ENCODE data around the gene FZD8. TPM values are rescaled to one million over a fixed set of nuclear protein-coding genes. Genes with fewer than 3 reads are reported as not detected.

The FZD8 gene
- polyA plus RNA-seq, 2 of the 4 experiments (the other 2 are of a cell fraction): 4.4 to 13.4 TPM

DNA sequence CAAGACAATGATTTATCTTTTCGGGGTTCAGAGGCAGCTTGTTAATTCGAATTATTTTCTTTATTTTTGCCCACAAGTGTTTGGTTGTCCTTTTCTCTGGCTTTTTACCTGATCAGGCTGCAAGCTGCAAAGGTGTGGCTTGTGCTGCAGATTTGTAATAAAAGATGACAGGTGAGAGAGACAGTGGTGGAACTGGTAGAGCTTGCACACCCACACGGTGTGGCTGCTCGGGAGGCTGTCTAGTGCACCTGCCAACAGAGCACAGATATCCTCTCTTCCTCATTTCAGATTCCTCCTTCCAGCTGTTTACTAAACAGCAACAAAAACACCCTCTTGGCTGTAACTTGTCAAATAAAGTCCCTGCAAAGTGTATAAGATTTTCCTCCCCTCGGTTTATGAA lies 27.8 kb downstream of the FZD8 start:
- Histone ChIP-seq H3K4me2 (no peak overlapping the region), H3K4me3 (no peak overlapping the region), H3K9me3 (peaks cover 6% of the 10 kb centered on the region), H3K4me1 (no peaks in the 10 kb centered on the region), H3K27ac (no peak overlapping the region)
- ATAC-seq (no peak), DNase-seq (ENCODE audit: low read depth in 1 of 2, low spot score in 1 of 2) (no peak), FAIRE-seq (no peak)
- TF ChIP-seq, protein P1, sequence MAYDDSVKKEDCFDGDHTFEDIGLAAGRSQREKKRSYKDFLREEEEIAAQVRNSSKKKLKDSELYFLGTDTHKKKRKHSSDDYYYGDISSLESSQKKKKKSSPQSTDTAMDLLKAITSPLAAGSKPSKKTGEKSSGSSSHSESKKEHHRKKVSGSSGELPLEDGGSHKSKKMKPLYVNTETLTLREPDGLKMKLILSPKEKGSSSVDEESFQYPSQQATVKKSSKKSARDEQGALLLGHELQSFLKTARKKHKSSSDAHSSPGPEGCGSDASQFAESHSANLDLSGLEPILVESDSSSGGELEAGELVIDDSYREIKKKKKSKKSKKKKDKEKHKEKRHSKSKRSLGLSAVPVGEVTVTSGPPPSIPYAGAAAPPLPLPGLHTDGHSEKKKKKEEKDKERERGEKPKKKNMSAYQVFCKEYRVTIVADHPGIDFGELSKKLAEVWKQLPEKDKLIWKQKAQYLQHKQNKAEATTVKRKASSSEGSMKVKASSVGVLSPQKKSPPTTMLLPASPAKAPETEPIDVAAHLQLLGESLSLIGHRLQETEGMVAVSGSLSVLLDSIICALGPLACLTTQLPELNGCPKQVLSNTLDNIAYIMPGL (CRISPR knock-in tag; IDR thresholded peaks at IDR 0.05; ENCODE audit: borderline replicate concordance): no peak
- TF ChIP-seq CEBPB (IDR thresholded peaks at IDR 0.05) (no peak), KDM1A (IDR thresholded peaks at IDR 0.05; ENCODE audit: low read depth) (no peak), SMC3 (IDR thresholded peaks at IDR 0.05) (no peak)
- POLR2A ChIA-PET: no interaction called here
- WGBS (ENCODE audit: missing lambda C conversion rate): 11% methylated on average over 5 of the region's 5 CpGs
- CTCF ChIA-PET: interaction anchor here (0.6 to 4.3 kb wide), 20 partner anchors 10 to 1272 kb away, joined by 3 to 27 read pairs (median 5); no protein-coding TSS in a partner anchor

DNA sequence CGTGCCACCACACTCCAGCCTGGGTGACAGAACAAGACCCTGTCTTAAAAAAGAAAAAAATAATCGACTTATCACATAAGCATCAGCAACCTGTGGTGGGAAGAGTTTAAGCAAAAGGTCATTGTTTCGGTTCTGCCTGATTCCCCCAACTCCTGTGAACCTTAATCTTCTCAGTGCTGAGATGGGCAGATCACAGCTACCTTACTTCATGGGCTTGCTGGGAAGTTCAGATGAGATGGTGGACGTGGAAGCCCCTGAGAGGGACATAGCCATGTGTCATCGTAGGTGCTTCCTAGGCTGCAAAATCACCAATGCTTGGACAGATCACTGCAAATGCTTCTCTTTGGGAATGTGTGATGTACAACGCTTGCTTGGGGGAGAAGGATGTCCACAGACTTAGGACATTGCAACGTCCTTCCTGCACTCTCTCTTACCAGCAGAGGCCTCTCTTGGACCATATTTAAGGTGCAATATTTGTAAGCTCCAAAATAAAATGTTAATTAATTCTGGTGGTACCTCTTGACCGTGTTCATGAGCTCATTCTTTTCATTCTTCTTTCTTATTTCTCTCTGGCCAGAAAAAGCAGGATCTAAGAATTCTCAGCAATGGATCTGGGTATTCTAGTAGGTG lies 28.4 kb downstream of the FZD8 start:
- Histone ChIP-seq H3K4me2 (no peak overlapping the region), H3K27ac (no peak overlapping the region), H3K4me3 (no peak overlapping the region), H3K4me1 (no peaks in the 10 kb centered on the region), H3K9me3 (peaks cover 4% of the 10 kb centered on the region)
- ChIA-PET POLR2A (no interaction called here), CTCF (interaction anchor here (0.6 to 4.3 kb wide), 23 partner anchors 11 to 1272 kb away, joined by 3 to 27 read pairs (median 4); no protein-coding TSS in a partner anchor)
- ATAC-seq (peak; percentile 88 to 91; a peak in 5 of 6 replicates), FAIRE-seq (peak; percentile 46), DNase-seq (ENCODE audit: low read depth in 1 of 2, low spot score in 1 of 2) (peak; percentile 22 to 46)
- WGBS (ENCODE audit: missing lambda C conversion rate): 9% methylated on average over 8 of the region's 8 CpGs
- TF ChIP-seq RNF2 (IDR thresholded peaks at IDR 0.05; ENCODE audit: borderline replicate concordance, low read depth) (no peak), RARB (CRISPR knock-in tag; IDR thresholded peaks at IDR 0.05) (no peak), RFX5 (IDR thresholded peaks at IDR 0.05) (no peak), HOXB5 (CRISPR knock-in tag; IDR thresholded peaks at IDR 0.05) (no peak), HOXB13 (CRISPR knock-in tag; IDR thresholded peaks at IDR 0.05; ENCODE audit: low read depth) (no peak), NPAS2 (CRISPR knock-in tag; IDR thresholded peaks at IDR 0.05; ENCODE audit: borderline replicate concordance) (no peak), SMC3 (IDR thresholded peaks at IDR 0.05) (peak; percentile 65), CBX8 (IDR thresholded peaks at IDR 0.05) (no peak), HOXA7 (CRISPR knock-in tag; IDR thresholded peaks at IDR 0.05) (no peak), CHD2 (IDR thresholded peaks at IDR 0.05; ENCODE audit: low read length, partially characterized antibody) (no peak), HDAC2 (IDR thresholded peaks at IDR 0.05) (no peak), JUNB (IDR thresholded peaks at IDR 0.05) (no peak), NFE2L2 (conservative IDR thresholded peaks at IDR 0.05; ENCODE audit: low read length) (no peak), POLR2AphosphoS2 (conservative IDR thresholded peaks at IDR 0.05; ENCODE audit: low read length) (no peak), FOSL2 (IDR thresholded peaks at IDR 0.05) (no peak), FOSL2 (CRISPR knock-in tag; IDR thresholded peaks at IDR 0.05) (no peak), NR3C1 (IDR thresholded peaks at IDR 0.05) (no peak), ZSCAN20 (CRISPR knock-in tag; IDR thresholded peaks at IDR 0.05) (no peak), ZC3H11A (IDR thresholded peaks at IDR 0.05) (no peak), RAD21 (conservative IDR thresholded peaks at IDR 0.05 in 1 of 2, IDR thresholded peaks at IDR 0.05 in 1 of 2) (peak; percentile 72 to 75)
- TF ChIP-seq, protein P2, sequence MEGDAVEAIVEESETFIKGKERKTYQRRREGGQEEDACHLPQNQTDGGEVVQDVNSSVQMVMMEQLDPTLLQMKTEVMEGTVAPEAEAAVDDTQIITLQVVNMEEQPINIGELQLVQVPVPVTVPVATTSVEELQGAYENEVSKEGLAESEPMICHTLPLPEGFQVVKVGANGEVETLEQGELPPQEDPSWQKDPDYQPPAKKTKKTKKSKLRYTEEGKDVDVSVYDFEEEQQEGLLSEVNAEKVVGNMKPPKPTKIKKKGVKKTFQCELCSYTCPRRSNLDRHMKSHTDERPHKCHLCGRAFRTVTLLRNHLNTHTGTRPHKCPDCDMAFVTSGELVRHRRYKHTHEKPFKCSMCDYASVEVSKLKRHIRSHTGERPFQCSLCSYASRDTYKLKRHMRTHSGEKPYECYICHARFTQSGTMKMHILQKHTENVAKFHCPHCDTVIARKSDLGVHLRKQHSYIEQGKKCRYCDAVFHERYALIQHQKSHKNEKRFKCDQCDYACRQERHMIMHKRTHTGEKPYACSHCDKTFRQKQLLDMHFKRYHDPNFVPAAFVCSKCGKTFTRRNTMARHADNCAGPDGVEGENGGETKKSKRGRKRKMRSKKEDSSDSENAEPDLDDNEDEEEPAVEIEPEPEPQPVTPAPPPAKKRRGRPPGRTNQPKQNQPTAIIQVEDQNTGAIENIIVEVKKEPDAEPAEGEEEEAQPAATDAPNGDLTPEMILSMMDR (IDR thresholded peaks at IDR 0.05): peak; percentile 60
- TF ChIP-seq, protein P3, sequence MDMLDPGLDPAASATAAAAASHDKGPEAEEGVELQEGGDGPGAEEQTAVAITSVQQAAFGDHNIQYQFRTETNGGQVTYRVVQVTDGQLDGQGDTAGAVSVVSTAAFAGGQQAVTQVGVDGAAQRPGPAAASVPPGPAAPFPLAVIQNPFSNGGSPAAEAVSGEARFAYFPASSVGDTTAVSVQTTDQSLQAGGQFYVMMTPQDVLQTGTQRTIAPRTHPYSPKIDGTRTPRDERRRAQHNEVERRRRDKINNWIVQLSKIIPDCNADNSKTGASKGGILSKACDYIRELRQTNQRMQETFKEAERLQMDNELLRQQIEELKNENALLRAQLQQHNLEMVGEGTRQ (IDR thresholded peaks at IDR 0.05): no peak
- TF ChIP-seq, protein P4, sequence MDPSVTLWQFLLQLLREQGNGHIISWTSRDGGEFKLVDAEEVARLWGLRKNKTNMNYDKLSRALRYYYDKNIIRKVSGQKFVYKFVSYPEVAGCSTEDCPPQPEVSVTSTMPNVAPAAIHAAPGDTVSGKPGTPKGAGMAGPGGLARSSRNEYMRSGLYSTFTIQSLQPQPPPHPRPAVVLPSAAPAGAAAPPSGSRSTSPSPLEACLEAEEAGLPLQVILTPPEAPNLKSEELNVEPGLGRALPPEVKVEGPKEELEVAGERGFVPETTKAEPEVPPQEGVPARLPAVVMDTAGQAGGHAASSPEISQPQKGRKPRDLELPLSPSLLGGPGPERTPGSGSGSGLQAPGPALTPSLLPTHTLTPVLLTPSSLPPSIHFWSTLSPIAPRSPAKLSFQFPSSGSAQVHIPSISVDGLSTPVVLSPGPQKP (IDR thresholded peaks at IDR 0.05; ENCODE audit: low read depth, low read length): no peak
- TF ChIP-seq, protein P5, sequence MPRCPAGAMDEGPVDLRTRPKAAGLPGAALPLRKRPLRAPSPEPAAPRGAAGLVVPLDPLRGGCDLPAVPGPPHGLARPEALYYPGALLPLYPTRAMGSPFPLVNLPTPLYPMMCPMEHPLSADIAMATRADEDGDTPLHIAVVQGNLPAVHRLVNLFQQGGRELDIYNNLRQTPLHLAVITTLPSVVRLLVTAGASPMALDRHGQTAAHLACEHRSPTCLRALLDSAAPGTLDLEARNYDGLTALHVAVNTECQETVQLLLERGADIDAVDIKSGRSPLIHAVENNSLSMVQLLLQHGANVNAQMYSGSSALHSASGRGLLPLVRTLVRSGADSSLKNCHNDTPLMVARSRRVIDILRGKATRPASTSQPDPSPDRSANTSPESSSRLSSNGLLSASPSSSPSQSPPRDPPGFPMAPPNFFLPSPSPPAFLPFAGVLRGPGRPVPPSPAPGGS (IDR thresholded peaks at IDR 0.05): no peak

Measured in A549 (cell line).